Rectal smooth muscle tissue (tissue), 1 donor: ENCODE results near the gene ADORA1.

Experiments used
- H3K27ac ChIP-seq: one replicate; pipeline ENCODE4 v1.7.0; 2013; ENCODE audit warnings: low read depth, low read length, inconsistent platforms
- H3K27me3 ChIP-seq: one replicate; pipeline ENCODE4 v1.7.0; 2013; ENCODE audit warnings: low read length; ENCODE audit not compliant: control insufficient read depth, insufficient read depth
- H3K36me3 ChIP-seq: one replicate; pipeline ENCODE4 v1.7.0; 2013; ENCODE audit warnings: low read length; ENCODE audit not compliant: control insufficient read depth, insufficient read depth
- H3K4me1 ChIP-seq: one replicate; pipeline ENCODE4 v1.7.0; 2013; ENCODE audit warnings: low read length; ENCODE audit not compliant: control insufficient read depth, insufficient read depth
- H3K4me3 ChIP-seq: one replicate; pipeline ENCODE4 v1.7.0; 2013; ENCODE audit warnings: low read length
- H3K9ac ChIP-seq: one replicate; pipeline ENCODE4 v1.7.0; 2013; ENCODE audit warnings: low read length

The ADORA1 gene

GRCh38 chr1:203163891-203164635, 36.5 kb downstream of the ADORA1 start:
- Histone ChIP-seq H3K4me1 (no peaks in the 10 kb centered on the region), H3K9ac (no peak overlapping the region), H3K27ac (no peak overlapping the region), H3K27me3 (no peaks in the 10 kb centered on the region), H3K4me3 (no peak overlapping the region), H3K36me3 (no peaks in the 10 kb centered on the region)

GRCh38 chr1:203165101-203165799, 37.7 kb downstream of the ADORA1 start:
- Histone ChIP-seq H3K9ac (no peak overlapping the region), H3K27me3 (no peaks in the 10 kb centered on the region), H3K36me3 (no peaks in the 10 kb centered on the region), H3K4me3 (no peak overlapping the region), H3K27ac (no peak overlapping the region), H3K4me1 (no peaks in the 10 kb centered on the region)

- Histone ChIP-seq H3K36me3 (no peaks in the 10 kb centered on the region), H3K27me3 (no peaks in the 10 kb centered on the region), H3K9ac (no peak overlapping the region), H3K27ac (no peak overlapping the region), H3K4me1 (no peaks in the 10 kb centered on the region), H3K4me3 (no peak overlapping the region)
These were observed 38.3 kb downstream of the ADORA1 start for GRCh38 chr1:203165800-203166161.

- H3K27ac ChIP-seq: no peak overlapping the region
- no peak overlapping the region for H3K4me3 ChIP-seq
- no peak overlapping the region for H3K9ac ChIP-seq
- H3K36me3 ChIP-seq: no peaks in the 10 kb centered on the region
- no peaks in the 10 kb centered on the region for H3K4me1 ChIP-seq
- no peaks in the 10 kb centered on the region for H3K27me3 ChIP-seq
These were observed 38.8 kb downstream of the ADORA1 start for GRCh38 chr1:203166192-203166940.

- Histone ChIP-seq H3K36me3 (no peaks in the 10 kb centered on the region), H3K9ac (no peak overlapping the region), H3K4me3 (no peak overlapping the region), H3K27me3 (no peaks in the 10 kb centered on the region), H3K27ac (no peak overlapping the region), H3K4me1 (no peaks in the 10 kb centered on the region)
These were observed 39.7 kb downstream of the ADORA1 start for GRCh38 chr1:203167026-203167912.

- no peaks in the 10 kb centered on the region for H3K36me3 ChIP-seq
These were observed 40.3 kb downstream of the ADORA1 start for GRCh38 chr1:203167913-203168200.

GRCh38 chr1:203168256-203168786, 40.8 kb downstream of the ADORA1 start:
- H3K27ac ChIP-seq: no peak overlapping the region
- no peaks in the 10 kb centered on the region for H3K36me3 ChIP-seq
- no peaks in the 10 kb centered on the region for H3K27me3 ChIP-seq
- H3K4me1 ChIP-seq: no peaks in the 10 kb centered on the region
- H3K4me3 ChIP-seq: no peak overlapping the region
- H3K9ac ChIP-seq: no peak overlapping the region

More at GRCh38 chr1:203167913-203168200, 40.3 kb downstream of the ADORA1 start:
- Histone ChIP-seq H3K9ac (no peak overlapping the region), H3K4me3 (no peak overlapping the region), H3K4me1 (no peaks in the 10 kb centered on the region), H3K27ac (no peak overlapping the region), H3K27me3 (no peaks in the 10 kb centered on the region)

- Histone ChIP-seq H3K27me3 (no peaks in the 10 kb centered on the region), H3K36me3 (no peaks in the 10 kb centered on the region), H3K4me3 (no peak overlapping the region), H3K9ac (no peak overlapping the region), H3K27ac (no peak overlapping the region), H3K4me1 (no peaks in the 10 kb centered on the region)
These were observed 41.5 kb downstream of the ADORA1 start for GRCh38 chr1:203168991-203169390.

GRCh38 chr1:203169770-203170520, 42.4 kb downstream of the ADORA1 start:
- H3K27me3 ChIP-seq: no peaks in the 10 kb centered on the region
- no peak overlapping the region for H3K4me3 ChIP-seq
- H3K9ac ChIP-seq: no peak overlapping the region
- H3K36me3 ChIP-seq: no peaks in the 10 kb centered on the region
- no peaks in the 10 kb centered on the region for H3K4me1 ChIP-seq
- H3K27ac ChIP-seq: no peak overlapping the region

- Histone ChIP-seq H3K9ac (no peak overlapping the region), H3K27ac (no peak overlapping the region), H3K27me3 (no peaks in the 10 kb centered on the region), H3K36me3 (no peaks in the 10 kb centered on the region), H3K4me1 (no peaks in the 10 kb centered on the region), H3K4me3 (no peak overlapping the region)
These were observed 43.3 kb downstream of the ADORA1 start for GRCh38 chr1:203170625-203171330.
